DMS 273 treated with DMSO at 0.1 percent for 48 hours (cell line): Measurements from ENCODE around the gene AR.
"Not testable (repeated sequence)": the region's sequence is repeated elsewhere in the genome, so short reads cannot be mapped to it uniquely, and the experiment has no call there.

ENCODE experiments used
- DNase-seq: peaks from one replicate; lab custom pipeline; 2025; lab: John Stamatoyannopoulos, UW

AR gene

DNA sequence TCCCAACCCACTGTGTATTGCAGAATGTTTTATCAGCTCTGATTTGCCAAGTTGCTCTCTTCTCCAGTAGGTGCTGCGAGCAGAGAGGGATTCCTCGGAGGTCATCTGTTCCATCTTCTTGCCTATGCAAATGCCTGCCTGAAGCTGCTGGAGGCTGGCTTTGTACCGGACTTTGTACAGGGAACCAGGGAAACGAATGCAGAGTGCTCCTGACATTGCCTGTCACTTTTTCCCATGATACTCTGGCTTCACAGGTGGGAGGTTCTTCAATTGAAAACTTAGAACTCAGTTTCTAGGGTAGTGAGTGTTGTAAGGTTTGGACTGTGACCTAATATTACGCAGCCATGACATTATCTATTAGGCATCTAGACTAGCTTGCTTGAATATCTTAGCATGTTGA lies 24.9 kb downstream of the AR start:
- no peak for DNase-seq

DNA sequence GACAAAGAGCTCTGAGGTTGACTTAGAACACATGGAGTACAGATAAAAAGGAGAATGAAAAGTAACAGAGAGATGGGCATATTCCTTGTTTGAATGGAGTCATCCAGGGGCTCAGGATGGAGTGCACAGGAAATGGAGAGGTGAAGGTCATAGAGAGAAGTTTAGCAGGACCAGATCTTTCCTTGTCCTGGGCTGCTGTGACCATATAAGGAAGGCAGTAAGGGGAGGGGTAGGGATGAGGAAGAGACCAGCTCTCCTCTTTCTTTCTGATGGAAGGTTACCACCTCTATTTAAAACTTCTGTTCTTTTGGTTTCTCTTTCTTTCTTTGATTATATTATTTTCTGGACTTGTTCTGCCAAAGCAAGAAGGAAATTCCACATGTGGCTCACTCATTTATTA lies 27.0 kb downstream of the AR start:
- no peak for DNase-seq

DNA sequence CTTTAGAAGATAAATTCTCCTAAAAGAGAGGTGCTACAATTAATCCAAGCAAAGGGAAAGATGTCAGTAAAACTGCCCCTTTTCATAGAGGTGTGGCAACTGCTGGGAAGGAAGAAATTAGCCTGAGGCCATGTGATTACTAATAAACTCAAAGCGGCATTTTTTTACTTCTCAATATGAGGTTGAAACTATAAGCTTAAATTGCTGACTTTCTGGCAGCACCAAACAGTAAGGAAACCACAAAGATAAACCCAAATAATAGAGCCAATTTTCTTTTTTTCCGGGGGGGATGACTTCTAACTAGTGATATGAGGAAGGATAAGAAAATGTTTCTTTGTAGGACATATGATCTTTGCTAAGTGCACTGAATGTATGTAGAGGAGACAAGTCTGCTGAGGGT lies 30.9 kb downstream of the AR start:
- no peak for DNase-seq

DNA sequence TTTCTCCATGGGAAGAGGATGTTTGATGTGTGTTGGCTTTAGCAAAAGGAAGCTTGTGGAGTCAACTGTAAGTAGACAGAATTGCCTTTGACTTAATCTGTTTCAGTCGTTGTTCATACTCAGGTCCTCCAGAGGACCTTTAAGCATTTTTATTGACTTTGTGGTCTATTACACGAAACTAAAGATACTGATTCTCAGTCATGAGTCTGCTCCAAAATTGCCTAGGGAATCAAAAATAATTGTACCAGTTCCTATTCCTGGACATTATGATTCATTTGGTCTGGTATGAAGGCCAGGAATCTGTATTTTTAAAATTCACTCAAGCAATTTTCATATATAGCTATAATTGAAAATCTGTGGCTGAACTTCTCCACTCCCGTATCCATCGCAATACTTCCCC lies 38.6 kb downstream of the AR start:
- DNase-seq: no peak

DNA sequence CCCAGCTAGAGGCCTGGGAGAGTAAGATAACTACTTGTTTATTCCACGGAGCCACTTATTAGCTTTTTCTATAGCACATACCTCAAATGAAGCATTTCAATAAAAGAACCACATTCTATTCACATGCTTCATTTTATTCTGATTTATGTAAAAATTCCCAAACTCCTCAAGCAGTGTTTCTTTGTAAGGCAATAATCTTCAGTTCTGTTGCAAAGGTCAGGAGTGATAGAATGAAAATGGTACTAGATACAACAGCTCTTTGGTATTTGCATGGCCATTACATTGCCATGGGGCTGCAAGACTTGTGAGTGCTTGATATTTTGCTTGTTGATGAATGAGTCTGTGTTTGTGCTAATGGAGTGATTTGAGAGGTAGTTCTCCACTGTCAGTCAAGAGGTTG lies 39.4 kb downstream of the AR start:
- no peak for DNase-seq

DNA sequence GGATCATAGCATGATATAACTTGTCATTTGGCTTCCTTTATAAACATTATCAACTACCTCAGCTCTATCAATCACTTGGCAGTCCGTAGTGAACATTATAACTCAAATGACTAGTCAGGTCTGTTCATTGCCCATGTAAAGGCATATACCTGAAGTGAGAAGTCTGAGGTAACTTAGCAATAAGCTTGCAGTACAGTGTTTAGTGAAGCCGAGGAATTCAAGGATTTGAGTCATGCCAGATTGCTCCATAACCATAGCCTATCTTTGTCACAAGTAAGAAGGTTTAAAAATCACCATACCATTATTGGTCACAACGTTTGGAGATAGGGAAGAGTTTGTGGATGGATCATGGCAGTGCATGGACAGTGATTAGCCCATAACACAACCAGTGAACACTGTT lies 41.6 kb downstream of the AR start:
- no peak for DNase-seq

DNA sequence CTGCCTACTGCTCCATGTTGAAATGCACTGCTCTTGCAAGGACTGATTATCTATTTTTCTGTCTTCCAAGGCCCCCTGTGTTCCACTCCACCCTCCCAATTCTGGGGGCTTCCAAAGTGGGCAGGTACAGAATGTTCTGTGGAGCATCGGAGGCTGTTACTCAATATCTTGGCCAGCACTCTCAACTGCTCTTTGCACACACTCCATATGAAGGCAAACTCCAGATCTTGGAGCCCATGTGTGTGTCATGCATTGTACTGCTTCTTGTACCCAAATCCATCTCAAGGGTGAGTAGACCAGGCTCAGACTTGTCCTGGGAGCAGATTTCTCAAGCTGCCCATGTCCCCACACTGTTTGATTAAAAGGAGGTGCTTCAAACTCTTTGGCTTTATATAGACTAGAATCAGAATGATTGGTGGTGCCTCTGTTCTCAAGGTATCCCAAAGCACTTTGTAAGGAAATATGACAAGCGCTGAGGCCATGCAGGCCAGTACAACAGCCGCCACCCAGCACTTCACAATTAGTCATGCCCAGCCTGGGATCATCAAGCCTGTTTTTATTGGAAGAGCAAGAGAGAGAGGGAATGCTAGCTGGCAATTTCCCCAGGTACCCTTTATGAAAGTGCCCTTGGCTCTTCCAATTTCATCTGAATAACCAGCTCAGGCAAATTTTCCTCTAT lies 44.3 kb downstream of the AR start:
- DNase-seq: no peak

DNA sequence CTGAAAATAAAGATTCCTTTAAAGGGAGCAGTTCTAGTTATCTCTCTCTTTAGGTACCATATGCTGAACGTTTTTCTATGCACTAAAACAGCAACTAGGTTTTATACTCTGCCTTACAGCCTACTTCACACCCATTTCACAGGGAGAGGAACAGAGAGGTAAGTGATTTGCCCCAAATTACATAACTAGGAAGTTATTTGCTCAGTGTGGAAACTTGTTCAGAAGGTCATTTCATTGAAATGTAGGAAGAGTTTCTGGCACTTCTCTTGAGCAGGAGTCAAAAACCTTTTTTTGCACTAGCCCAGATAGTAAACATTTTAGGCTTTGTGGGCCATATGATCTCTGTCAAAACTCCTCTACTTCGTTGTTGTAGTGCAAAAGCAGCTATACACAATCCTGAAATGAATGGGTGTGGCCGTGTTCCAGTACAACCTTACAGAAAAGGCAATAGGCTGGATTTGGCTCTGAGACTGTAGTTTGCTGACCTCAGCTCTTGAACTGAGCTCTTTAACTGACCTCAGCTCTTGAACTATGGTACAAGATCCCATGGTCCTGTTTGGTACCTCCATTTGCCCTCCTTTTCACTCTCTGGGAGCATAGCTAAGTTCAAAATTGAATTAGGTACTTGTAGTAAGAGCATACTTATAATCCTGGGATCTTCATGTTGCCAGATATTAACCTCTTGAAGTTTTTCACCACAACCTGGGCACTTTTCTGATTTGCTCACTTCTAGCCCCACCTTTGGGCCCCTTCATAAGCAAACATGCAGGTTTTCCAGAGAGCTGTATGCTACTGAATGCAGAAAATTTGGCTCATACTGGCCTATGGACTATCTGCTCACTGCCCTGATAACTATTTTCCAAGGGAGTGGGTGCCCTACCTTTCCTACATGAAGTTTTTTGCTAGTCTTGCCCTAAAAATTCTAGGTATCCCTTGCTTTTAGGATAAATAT lies 53.3 kb downstream of the AR start:
- DNase-seq: no peak

DNA sequence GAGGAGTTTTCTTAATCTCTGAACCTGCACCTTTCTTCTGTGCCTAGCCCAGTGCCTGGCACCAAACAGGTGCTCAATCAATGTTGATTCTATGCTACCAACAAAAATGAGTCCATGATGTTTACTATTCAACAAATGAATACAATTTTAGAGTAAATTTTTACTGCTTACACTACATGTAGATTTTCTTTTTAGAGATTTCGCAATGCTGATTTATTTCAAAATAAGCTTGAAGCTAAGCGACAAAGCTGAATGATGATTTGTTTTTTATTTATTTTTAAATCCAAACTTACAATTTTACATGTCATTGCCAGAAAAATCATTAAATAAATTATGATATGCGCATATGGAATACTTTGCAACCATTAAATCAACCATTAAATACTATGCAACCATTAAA lies 55.7 kb downstream of the AR start:
- DNase-seq: no peak

DNA sequence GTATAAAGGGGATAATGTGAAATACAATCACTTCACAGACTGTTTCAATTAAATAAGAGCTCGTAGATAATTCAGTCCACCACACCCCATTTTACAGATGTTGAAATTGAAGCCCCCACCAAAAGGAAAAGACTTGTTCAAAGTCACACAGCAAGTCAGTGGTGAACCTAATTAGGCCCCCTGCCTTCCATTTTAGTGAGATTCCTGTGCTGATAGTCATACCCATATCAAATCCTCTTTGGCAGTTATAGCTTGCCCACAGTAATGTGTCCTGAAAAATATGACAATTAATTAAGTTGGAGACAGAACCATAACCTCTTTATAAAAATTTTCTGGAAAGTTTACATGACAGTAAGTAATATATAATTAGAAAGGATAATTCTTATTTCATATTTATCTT lies 58.0 kb downstream of the AR start:
- no peak for DNase-seq

DNA sequence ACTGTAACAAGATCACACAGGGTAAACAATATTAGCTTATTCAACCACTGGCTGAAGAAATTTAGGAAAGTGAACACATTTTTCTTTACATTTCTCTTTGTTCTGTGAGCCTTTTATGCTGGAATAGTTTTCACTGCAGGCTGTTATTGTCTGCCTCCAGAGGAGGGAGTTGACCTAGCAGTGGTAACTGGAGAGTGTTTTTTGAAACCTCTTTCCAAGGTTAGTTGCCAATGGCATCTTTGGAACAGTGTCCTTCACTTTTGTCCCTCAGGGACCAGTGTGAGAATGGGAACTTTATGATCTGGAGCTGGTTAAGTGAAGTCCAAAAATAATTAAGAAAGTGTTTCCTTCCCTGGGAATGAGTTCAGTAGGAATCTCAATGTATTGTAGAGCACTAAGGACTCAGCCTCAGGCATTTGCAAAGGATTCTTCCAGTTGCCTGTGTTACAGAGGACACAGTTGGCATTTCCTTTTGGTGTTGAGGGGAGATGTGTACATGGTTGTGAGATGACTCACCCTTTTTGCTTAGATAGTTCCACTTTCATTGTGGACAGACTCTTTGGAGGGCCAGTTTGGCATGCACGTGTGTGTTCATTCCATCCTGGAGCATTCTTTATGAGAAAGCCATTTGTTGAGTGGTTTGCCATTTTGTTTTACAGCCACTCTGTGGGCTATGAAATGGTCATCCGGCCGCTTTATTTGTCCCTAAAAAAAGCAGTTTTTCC lies 61.3 kb downstream of the AR start:
- no peak for DNase-seq

DNA sequence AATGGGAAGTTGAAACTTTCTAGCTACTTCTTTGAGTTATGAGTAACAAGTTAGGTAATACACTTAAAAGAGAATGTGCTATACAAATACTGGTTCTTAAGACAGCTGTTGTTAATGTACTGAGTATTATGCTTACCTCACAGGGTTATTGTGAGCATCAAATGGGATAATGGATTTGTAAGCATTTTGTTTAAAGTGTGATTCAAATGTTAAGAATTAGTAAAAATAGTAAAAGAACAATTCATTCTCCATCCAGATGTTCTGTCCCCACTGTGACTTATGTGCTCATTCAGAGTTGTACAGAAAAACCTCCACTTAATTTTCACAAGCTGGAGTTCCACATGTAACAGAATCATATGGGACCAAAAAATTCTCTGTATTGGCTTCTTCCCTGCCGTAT lies 63.6 kb downstream of the AR start:
- no peak for DNase-seq

DNA sequence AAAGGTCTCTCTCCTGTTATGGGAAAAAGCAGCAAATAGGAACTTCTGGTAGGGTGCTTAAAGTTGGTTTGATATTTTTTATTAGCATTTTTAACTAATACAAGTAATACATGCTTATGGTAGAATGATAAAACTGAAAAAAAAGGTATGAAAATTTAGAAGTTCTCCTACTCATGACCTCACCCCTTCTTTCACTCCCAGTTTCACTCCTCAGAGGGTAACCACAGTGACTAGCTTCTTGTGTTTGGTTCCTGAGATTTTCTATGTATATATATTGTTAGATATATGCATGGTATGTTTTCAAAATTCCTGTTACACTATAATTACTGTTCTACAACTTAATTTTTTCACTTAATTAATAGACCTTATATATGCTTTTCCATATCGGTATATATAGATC lies 66.5 kb downstream of the AR start:
- DNase-seq: no peak

DNA sequence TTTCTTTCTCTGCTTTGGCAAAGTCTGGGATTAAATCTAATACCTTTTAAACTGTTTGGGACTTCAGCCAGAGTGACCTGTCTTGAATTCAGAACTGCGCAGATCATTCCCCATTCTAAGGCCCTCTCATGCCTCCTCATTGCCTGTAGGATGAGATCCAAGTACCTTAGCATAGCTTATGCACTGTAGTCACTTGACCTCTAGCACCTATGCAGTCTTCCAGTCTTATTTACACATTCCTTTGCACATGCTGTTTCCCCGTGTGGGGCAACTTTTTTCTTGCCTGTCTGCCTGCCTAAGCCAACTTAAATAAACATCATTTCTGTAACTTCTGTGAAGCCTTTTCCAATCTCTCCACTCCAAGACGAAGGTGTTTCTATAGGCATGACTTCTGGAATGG lies 68.4 kb downstream of the AR start:
- DNase-seq: no peak

DNA sequence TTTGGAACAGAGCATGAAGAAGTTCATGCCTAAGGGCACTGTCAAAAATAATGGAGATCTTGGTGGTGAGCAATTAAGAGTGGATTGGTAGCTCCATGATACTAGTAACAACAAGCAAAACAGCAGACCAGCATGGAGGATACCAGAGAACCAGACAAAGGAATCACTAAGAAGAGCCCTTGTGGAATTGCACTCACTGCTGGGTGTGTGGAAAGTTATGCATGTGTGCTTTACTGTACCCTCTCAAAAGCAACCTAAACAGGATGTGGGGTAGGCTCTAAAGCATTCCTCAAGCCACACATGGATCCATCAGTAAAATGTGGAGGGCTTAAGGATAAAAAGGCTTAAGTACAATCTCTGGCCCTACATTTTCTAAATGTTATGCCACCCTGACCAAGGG lies 69.5 kb downstream of the AR start:
- no peak for DNase-seq

DNA sequence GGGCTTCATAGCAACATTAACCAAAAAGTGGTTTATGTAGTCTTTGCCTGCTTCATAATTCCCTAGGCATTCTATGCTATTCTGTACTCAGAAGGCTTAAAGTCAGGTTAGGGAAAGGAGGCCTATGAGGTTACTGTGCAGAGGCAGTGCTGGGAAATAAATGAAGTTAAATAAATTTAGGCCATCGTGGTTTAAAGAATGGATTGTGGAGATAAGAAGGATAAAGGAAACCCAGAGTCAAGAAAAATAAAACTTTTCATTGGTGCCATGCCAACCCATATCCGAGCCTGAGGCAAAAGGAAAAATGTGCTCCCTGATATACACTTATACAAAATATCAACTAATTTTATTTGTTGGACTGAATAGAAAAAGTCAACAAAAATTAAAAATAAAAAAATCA lies 70.2 kb downstream of the AR start:
- DNase-seq: no peak

DNA sequence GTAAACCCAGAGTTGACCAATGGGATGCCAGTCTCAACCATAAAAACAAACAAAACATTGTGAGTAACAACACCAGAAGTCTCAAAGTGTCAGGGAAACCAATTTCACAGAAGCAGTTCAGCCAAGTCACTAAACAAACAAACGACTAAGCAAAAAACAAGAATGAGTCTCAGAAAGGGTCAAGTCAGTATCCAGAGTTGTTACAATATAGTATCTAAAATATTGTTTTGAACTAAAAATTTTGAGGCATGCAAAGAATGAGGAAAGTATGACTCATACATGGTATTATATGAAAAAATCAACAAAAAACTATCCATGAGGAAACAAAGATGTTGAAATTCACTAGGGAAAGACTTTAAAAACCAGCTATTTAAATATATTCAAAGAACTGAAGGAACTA lies 70.6 kb downstream of the AR start:
- DNase-seq: no peak

DNA sequence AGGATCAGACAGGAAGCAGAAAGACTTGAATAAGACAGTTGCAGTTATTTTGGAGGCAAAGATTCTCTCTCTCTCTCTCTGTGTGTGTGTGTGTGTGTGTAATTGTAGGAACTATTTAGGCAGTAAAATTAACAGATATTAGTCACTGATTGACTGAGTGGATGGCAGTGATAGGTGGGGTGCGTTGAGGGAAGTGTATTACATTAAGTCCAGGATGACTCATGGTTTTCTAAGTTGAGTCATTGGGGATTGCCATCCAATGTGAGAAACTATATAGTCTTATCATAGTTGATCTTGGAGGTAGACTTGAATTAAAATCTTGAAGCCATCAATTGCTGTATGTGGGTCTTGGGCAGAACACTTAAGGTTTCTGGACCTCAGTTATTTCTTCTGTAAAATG lies 75.4 kb downstream of the AR start:
- DNase-seq: no peak

DNA sequence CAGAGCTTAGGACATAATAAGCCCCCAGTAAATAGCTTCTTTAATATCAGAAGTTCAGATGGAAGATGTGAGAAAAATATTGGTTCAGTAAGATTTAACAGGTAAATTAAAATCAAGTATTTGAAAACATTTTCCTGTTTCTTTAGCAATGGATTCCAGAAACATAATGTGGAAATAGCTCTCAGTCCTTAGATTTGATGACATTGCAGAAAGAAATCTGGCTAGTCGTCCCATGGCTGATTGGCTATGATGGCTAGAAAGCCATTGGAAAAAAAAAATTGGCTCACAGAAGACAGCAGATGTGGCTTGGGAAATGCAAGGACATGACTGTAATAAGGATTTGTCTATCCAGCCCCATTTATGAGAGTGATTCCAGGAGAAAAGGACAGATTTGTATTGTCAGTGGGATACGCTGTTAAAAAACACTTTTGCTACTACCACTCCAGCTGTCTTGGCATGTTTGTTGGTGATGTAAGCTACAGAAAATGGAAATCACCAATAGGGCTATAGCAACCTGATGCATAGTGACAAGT lies 78.3 kb downstream of the AR start:
- no peak for DNase-seq

DNA sequence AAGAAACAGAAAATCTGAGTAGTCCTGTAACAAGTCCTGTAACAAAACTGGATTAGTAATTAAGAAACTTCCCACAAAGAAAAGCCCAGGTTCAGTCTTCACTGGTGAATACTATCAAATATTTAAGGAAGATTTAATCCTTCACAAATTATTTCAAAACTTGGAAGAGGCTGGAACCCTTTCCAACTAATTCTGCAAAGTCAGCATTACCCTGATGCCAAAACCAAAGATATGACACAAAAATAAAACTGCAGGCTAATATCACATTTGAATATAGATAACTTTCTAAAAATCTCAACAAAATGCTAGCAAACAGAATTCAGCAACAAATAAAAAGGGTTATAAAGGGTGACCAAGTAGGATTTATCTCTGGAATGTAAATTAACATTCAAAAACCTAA lies 80.5 kb downstream of the AR start:
- DNase-seq: no peak

DNA sequence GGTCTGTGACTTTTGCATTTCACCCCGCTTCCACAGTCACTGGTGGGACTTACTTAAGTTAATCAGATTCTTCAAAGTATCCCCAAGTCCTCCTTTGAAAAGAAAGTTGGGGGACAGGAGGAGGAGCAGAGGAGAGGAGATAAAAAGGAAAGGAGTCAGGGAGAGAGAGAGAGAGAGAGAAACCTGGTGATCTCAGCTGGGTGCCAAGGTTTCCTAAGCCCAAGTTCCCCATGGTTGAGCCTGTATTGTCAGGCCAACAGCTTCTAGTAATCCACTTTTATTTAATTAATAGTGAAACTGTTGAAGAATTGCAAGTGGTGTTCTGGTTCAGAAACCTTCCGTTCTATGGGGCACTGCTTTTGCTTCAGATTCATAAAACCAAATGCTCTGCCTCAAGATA lies 91.6 kb downstream of the AR start:
- no peak for DNase-seq

DNA sequence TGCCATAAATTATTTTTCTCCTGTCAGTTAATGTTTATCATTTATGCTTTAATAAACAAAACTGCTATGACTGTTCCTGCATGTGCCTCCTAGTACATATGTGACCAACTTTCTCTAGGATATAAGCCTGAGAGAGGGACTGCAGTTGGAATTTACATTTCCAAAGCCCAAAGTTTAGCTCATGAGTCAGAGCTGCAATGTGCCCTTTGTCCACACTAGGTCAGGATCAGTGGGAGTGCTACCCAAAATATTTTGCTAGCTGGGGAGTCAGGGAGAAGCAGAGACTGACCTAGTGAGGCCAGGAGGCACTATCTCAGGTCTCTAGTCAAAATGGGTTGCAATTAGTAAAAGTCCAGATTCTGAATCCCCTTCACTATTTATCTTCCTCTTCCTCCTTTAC lies 92.7 kb downstream of the AR start:
- no peak for DNase-seq

DNA sequence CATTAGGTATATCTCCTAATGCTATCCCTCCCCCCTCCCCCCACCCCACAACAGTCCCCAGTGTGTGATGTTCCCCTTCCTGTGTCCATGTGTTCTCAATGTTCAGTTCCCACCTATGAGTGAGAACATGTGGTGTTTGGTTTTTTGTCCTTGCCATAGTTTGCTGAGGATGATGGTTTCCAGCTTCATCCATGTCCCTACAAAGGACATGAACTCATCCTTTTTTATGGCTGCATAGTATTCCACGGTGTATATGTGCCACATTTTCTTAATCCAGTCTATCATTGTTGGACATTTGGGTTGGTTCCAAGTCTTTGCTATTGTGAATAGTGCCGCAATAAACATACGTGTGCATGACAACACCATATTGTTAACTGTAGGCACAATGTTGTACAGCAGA lies 93.5 kb downstream of the AR start:
- DNase-seq: not testable (repeated sequence)
